A673 (cell line): ENCODE data around the gene DHDDS. TPM values are rescaled to one million over a fixed set of nuclear protein-coding genes. Genes with fewer than 3 reads are reported as not detected.

Experiments
- BruUV-seq: library from RNA; stranded (reverse); fragments of 400-500 nt; replicated peaks from 2 replicates; lab custom pipeline; 2021; lab: Mats Ljungman, UMichigan
- CTCF ChIA-PET: fragments of 300-600 bp; sonication (Branson Sonifier 250); formaldehyde crosslinking; loops from one replicate; lab custom pipeline; 2022; ENCODE audit warnings: antibody characterized with exemption; lab: Charles Lee
- POLR2A ChIA-PET: fragments of 300-600 bp; sonication (Branson Sonifier 250); formaldehyde crosslinking; loops from one replicate; lab custom pipeline; 2022; ENCODE audit warnings: antibody characterized with exemption; ENCODE audit not compliant: low non-redundant PET; lab: Charles Lee
- DNase-seq: peaks from one replicate; pipeline ENCODE4 v3.0.0-alpha.2; 2015; ENCODE audit warnings: low spot score
- H3K27ac ChIP-seq: fragments of 200-600 bp; sonication (generic); 2 replicates; pipeline ENCODE4 v1.5.1; 2016; ENCODE audit warnings: mixed run types, low read depth, mild to moderate bottlenecking, mixed read lengths, antibody characterized with exemption, low read length; ENCODE audit not compliant: poor library complexity, severe bottlenecking
- H3K27me3 ChIP-seq: fragments of 200-600 bp; sonication (generic); replicated peaks from 2 replicates; pipeline ENCODE4 v1.6.1; 2017; ENCODE audit warnings: mixed run types, low read depth, mild to moderate bottlenecking, mixed read lengths, antibody characterized with exemption, low read length; ENCODE audit not compliant: insufficient read depth, poor library complexity
- H3K36me3 ChIP-seq: fragments of 200-600 bp; sonication (generic); 2 replicates; pipeline ENCODE4 v1.6.1; 2016; ENCODE audit warnings: mixed run types, mild to moderate bottlenecking, mixed read lengths, antibody characterized with exemption, low read length; ENCODE audit not compliant: insufficient read depth, poor library complexity, severe bottlenecking
- H3K4me1 ChIP-seq: fragments of 200-600 bp; sonication (generic); 2 replicates; pipeline ENCODE4 v1.6.1; 2017; ENCODE audit warnings: mixed run types, mild to moderate bottlenecking, mixed read lengths, antibody characterized with exemption, low read length; ENCODE audit not compliant: insufficient read depth, poor library complexity, severe bottlenecking
- H3K4me3 ChIP-seq: fragments of 200-600 bp; sonication (generic); 2 replicates; pipeline ENCODE4 v1.5.1; 2016; ENCODE audit warnings: low read depth, mixed run types, mild to moderate bottlenecking, mixed read lengths, low read length; ENCODE audit not compliant: poor library complexity, severe bottlenecking
- H3K9me3 ChIP-seq: fragments of 200-600 bp; sonication (generic); 2 replicates; pipeline ENCODE4 v1.6.1; 2016; ENCODE audit warnings: mixed run types, low read depth, mild to moderate bottlenecking, mixed read lengths, antibody characterized with exemption, low read length; ENCODE audit not compliant: poor library complexity, severe bottlenecking
- EZH2 ChIP-seq: fragments of 200-600 bp; sonication (generic); IDR thresholded peaks from 2 replicates; pipeline ENCODE4 v1.6.1; 2017; ENCODE audit warnings: borderline replicate concordance, low read depth, mild to moderate bottlenecking, mixed read lengths, antibody characterized with exemption, low read length; ENCODE audit not compliant: poor library complexity, severe bottlenecking
- intact Hi-C: fragments of 100-400 bp; cut with micrococcal nuclease; formaldehyde crosslinking; loops from one replicate; pipeline ENCODE4 v1.10.0; 2022; ENCODE audit not compliant: unreplicated experiment
- total RNA-seq: library from RNA; stranded (reverse); gene quantifications from 2 replicates; pipeline ENCODE4 v1.2.3, GENCODE V29; 2021
- TF ChIP-seq, protein P1 (sequence below): fragments of 300-800, 200-600 bp; sonication (generic); conservative IDR thresholded peaks from 2 replicates; pipeline ENCODE4 v1.5.1; 2017; ENCODE audit warnings: low read depth, mild to moderate bottlenecking, antibody characterized with exemption, low read length, moderate library complexity, mixed read lengths

The DHDDS gene
- total RNA-seq, 1 experiment from 2014 or later = 50.7 TPM

DNA sequence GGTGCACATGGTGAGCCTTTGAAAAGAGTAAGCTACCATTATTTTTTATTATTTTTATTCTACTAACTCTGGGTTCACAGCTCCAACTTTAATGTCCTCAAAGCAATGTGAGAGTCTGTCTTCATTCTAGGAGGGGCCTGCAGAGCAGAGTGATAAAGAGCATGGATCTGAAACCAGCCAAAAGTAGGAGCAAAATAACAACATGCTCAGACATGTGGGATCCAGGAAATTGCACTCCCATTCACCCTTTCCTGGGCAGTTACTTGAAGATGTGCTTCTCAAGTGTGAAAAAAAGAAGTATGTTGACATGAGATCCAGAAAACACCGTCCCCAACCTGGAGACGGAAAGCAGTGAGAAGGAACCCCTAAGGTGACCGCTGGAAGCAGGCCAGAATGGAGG, 30.2 kb upstream of the DHDDS start:
- POLR2A ChIA-PET = no interaction called here
- Histone ChIP-seq H3K27me3 (peaks cover 35% of the 10 kb centered on the region), H3K9me3 (no peaks in the 10 kb centered on the region), H3K4me1 (no peaks in the 10 kb centered on the region), H3K36me3 (no peaks in the 10 kb centered on the region), H3K27ac (no peak overlapping the region), H3K4me3 (no peak overlapping the region)
- BruUV-seq = no TSS peak
- CTCF ChIA-PET = no interaction called here
- intact Hi-C loops = no loop called here
- TF ChIP-seq, protein P1, sequence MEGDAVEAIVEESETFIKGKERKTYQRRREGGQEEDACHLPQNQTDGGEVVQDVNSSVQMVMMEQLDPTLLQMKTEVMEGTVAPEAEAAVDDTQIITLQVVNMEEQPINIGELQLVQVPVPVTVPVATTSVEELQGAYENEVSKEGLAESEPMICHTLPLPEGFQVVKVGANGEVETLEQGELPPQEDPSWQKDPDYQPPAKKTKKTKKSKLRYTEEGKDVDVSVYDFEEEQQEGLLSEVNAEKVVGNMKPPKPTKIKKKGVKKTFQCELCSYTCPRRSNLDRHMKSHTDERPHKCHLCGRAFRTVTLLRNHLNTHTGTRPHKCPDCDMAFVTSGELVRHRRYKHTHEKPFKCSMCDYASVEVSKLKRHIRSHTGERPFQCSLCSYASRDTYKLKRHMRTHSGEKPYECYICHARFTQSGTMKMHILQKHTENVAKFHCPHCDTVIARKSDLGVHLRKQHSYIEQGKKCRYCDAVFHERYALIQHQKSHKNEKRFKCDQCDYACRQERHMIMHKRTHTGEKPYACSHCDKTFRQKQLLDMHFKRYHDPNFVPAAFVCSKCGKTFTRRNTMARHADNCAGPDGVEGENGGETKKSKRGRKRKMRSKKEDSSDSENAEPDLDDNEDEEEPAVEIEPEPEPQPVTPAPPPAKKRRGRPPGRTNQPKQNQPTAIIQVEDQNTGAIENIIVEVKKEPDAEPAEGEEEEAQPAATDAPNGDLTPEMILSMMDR = no peak
- no peak for TF ChIP-seq EZH2
- no peak for DNase-seq

DNA sequence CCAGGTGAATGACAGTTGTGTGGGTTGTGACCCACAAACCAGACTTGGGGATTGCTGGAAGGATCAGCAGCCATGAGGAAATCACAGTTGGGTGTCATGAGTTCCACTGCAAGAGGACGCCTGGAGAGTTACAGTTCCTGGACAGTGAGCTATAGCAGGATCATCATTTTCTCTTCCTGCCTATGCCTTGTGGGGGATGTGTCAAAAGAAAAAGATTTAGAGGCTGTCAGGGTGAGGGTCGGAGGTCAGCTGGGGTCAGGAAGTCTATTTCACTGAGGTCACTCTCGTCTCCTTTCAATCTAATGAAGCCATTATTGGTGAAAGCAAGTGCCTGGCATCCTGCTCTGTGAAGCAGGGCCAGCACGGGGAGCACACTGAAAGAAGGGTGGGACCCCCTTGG, 28.5 kb upstream of the DHDDS start:
- Histone ChIP-seq H3K9me3 (no peaks in the 10 kb centered on the region), H3K27ac (no peak overlapping the region), H3K36me3 (no peaks in the 10 kb centered on the region), H3K4me3 (no peak overlapping the region), H3K27me3 (peaks cover 36% of the 10 kb centered on the region), H3K4me1 (no peaks in the 10 kb centered on the region)
- no peak for DNase-seq
- no peak for TF ChIP-seq EZH2
- TF ChIP-seq, protein P1 = no peak
- intact Hi-C loops = no loop called here
- ChIA-PET POLR2A (no interaction called here), CTCF (no interaction called here)
- no TSS peak for BruUV-seq

DNA sequence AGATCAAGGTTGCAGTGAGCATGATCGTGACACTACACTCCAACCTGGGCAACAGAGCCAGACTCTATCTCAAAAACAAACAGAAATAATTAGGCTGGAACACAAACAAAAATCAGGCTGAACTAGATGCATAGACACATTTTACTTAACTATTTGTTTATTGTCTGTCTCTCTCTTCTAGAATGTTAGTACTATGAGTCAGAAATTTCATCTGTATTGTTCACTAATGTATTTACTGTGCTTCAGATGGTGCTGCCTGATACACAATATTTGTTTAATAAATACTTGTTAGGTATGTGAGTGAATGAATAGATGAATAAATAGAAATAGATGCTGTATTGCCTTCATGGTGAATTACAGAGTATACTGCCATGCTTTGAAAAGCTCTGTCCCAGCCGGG, 27.5 kb upstream of the DHDDS start:
- Histone ChIP-seq H3K4me1 (no peaks in the 10 kb centered on the region), H3K27me3 (peaks cover 46% of the 10 kb centered on the region), H3K9me3 (no peaks in the 10 kb centered on the region), H3K27ac (no peak overlapping the region), H3K36me3 (no peaks in the 10 kb centered on the region), H3K4me3 (no peak overlapping the region)
- BruUV-seq = no TSS peak
- no peak for DNase-seq
- intact Hi-C loops = no loop called here
- TF ChIP-seq, protein P1 = no peak
- TF ChIP-seq EZH2 = no peak
- CTCF ChIA-PET = no interaction called here
- POLR2A ChIA-PET = no interaction called here
